Esophagus muscularis mucosa (tissue), 4 donors: ENCODE measurements around the gene SYNE1. TPM values are rescaled to one million over a fixed set of nuclear protein-coding genes. Genes with fewer than 3 reads are reported as not detected.

Experiments
- DNase-seq: peaks from one replicate; pipeline ENCODE4 v3.0.0-alpha.2; 2017; ENCODE audit errors: extremely low spot score
- H3K27ac ChIP-seq, 4 donors: fragments of 200-600 bp; sonication (generic); replicated peaks in 1 of 4; 1 replicate in 3 of 4; 2 replicates in 1 of 4; pipeline ENCODE4 v1.5.1; 2016 to 2019; ENCODE audit warnings: mild to moderate bottlenecking in 1 of 4
- H3K27me3 ChIP-seq, 4 donors: fragments of 200-600 bp; sonication (generic); one replicate each; pipeline versions ENCODE4 v1.5.1 to v1.6.0; 2016 to 2019
- H3K36me3 ChIP-seq, 4 donors: fragments of 200-600 bp; sonication (generic); one replicate each; pipeline ENCODE4 v1.5.1; 2016 to 2019
- H3K4me1 ChIP-seq, 4 donors: fragments of 200-600 bp; sonication (generic); one replicate each; pipeline ENCODE4 v1.5.1; 2016 to 2019
- H3K4me3 ChIP-seq, 4 donors: fragments of 200-600 bp; sonication (generic); 1 replicate in 2 of 4; 2 replicates in 2 of 4; pipeline ENCODE4 v1.5.1; 2016 to 2019; ENCODE audit warnings: mild to moderate bottlenecking in 4 of 4, moderate library complexity in 1 of 4
- H3K9me3 ChIP-seq, 4 donors: fragments of 200-600 bp; sonication (generic); 1 replicate in 3 of 4; 2 replicates in 1 of 4; pipeline ENCODE4 v1.5.1; 2016 to 2019
- CTCF ChIP-seq, 3 experiments: fragments of 200-600 bp in 2 of 3; fragments of 450-650 bp in 1 of 3; sonication (generic) in 2 of 3; IDR thresholded peaks; one replicate each; pipeline ENCODE4 v1.5.1; 2017 to 2019; ENCODE audit warnings: antibody characterized with exemption in 3 of 3, mild to moderate bottlenecking in 2 of 3, moderate library complexity in 1 of 3
- EP300 ChIP-seq: sonication (generic); formaldehyde crosslinking; IDR thresholded peaks from one replicate; pipeline ENCODE4 v1.6.1; 2017; ENCODE audit warnings: antibody characterized with exemption
- POLR2A ChIP-seq: fragments of 450-650 bp; IDR thresholded peaks from one replicate; pipeline ENCODE4 v1.6.1; 2017; ENCODE audit warnings: antibody characterized with exemption, moderate library complexity, mild to moderate bottlenecking, low read depth
- POLR2AphosphoS5 ChIP-seq, 2 donors: sonication (generic); formaldehyde crosslinking; IDR thresholded peaks; one replicate each; pipeline ENCODE4 v1.6.1; 2017; ENCODE audit warnings: antibody characterized with exemption in 2 of 2
- WGBS: methylation state at CpG from one replicate; pipeline ENCODE4 v1.1.5; 2018; 5-methylcytosine and 5-hydroxymethylcytosine counted together
- intact Hi-C: fragments of 100-400 bp; cut with DNase I; formaldehyde crosslinking; loops from one replicate; pipeline ENCODE4 v1.15.1; 2023
- total RNA-seq, 4 donors: library from RNA; depleted of rRNA; stranded (reverse); fragments of >200 nt; gene quantifications; one replicate each; pipeline versions ENCODE4 v1.1.0 to v1.2.1, GENCODE V29; 2016

The SYNE1 gene
- total RNA-seq, 4 donors from 2014 or later: 151 to 196 (median 170) TPM

DNA sequence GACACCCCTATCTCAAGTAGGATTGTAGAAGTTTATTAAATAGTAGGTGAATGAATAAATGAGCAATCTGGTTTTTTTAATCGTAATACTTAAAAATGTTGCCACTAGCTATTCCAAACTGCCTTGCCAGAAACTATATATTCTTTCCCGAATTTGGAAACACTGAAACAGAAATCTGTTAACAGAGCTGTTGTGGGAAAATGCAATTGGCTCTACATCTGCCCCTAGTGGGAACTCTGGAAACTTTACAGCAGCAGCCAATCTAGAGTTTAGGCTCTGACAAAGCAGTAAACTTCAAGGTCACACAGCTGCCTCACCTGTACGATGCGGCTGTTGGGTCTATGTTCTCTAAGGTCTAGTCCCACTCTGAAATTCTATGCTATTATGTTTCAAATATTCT, 41.7 kb downstream of the SYNE1 start:
- Histone ChIP-seq H3K27ac (no peak overlapping the region), H3K9me3 (no peaks in the 10 kb centered on the region), H3K4me3 (no peak overlapping the region), H3K4me1 (peaks cover 0 to 10% (median 4%) of the 10 kb centered on the region in 4 donors), H3K27me3 (no peaks in the 10 kb centered on the region), H3K36me3 (no peaks in the 10 kb centered on the region)
- intact Hi-C loops: no loop called here
- TF ChIP-seq EP300: no peak
- peak in 1 of 3 experiments; percentile 41 for TF ChIP-seq CTCF (IDR thresholded peaks at IDR 0.05)
- no peak for TF ChIP-seq POLR2AphosphoS5 (IDR thresholded peaks at IDR 0.05)
- no peak for TF ChIP-seq POLR2A
- no peak for DNase-seq
- WGBS: 65% methylated on average over 4 of the region's 4 CpGs

DNA sequence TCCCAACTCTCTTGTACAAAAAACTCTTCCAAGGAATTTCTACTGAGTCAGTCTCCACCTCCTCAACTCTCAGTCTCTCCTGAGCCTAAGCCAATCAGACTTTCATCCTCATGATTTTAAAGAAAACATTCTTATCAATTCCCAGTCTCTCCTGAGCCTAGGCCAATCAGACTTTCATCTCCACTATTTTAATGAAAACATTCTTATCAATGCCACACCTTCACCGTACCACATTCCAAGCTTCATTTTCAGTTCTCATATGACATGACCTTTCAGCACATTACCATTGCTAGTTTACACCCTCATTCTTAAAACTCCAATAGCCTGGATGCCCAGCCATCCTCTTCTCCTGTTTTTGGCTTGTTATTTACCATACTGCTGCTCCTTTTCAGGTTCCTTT, 42.5 kb downstream of the SYNE1 start:
- no peaks in the 10 kb centered on the region for H3K9me3 ChIP-seq
- TF ChIP-seq POLR2A: no peak
- TF ChIP-seq CTCF (IDR thresholded peaks at IDR 0.05): no peak
- TF ChIP-seq EP300: no peak
- TF ChIP-seq POLR2AphosphoS5 (IDR thresholded peaks at IDR 0.05): no peak
- no peak overlapping the region for H3K27ac ChIP-seq
- H3K27me3 ChIP-seq: no peaks in the 10 kb centered on the region
- no peaks in the 10 kb centered on the region for H3K36me3 ChIP-seq
- WGBS: 86% methylated on average over 1 of the region's 1 CpG
- peaks cover 0 to 10% (median 2%) of the 10 kb centered on the region in 4 donors for H3K4me1 ChIP-seq
- DNase-seq: no peak
- intact Hi-C loops: no loop called here
- no peak overlapping the region for H3K4me3 ChIP-seq

GRCh38 chr6:152588456-152588855, 48.7 kb downstream of the SYNE1 start:
- H3K36me3 ChIP-seq: no peaks in the 10 kb centered on the region
- TF ChIP-seq CTCF (IDR thresholded peaks at IDR 0.05) (no peak), EP300 (no peak), POLR2A (no peak), POLR2AphosphoS5 (IDR thresholded peaks at IDR 0.05) (no peak)
- H3K27ac ChIP-seq: no peak overlapping the region
- WGBS: 100% methylated on average over 1 of the region's 1 CpG
- H3K9me3 ChIP-seq: no peaks in the 10 kb centered on the region
- intact Hi-C loops: no loop called here
- H3K27me3 ChIP-seq: no peaks in the 10 kb centered on the region
- no peak for DNase-seq
- no peak overlapping the region for H3K4me3 ChIP-seq
- no peaks in the 10 kb centered on the region for H3K4me1 ChIP-seq

DNA sequence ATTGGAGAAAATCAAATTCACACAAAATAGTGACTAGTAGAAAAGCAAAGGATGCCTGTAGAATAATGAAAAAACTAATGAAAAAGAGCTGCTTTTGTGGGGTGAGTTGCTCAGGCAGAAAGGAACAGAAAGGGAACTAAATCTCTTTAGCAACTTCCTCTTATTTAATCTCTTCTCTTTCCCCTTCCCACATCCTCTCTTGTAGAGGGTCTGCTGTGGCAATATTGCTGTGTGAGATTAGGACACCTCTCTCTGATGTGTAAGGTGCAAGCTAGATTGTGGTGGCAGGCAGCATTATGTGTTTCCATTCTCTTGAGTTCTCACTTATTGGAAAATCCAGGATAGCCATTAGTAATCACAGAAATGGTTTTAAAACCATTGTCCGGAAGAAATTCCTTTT, 49.7 kb downstream of the SYNE1 start:
- Histone ChIP-seq H3K27ac (no peak overlapping the region), H3K9me3 (no peaks in the 10 kb centered on the region), H3K4me1 (no peaks in the 10 kb centered on the region), H3K36me3 (no peaks in the 10 kb centered on the region), H3K4me3 (no peak overlapping the region), H3K27me3 (no peaks in the 10 kb centered on the region)
- 88% methylated on average over 1 of the region's 1 CpG for WGBS
- DNase-seq: no peak
- intact Hi-C loops: no loop called here
- TF ChIP-seq POLR2AphosphoS5 (IDR thresholded peaks at IDR 0.05) (no peak), EP300 (no peak), POLR2A (no peak), CTCF (IDR thresholded peaks at IDR 0.05) (no peak)

GRCh38 chr6:152585236-152585635, 51.9 kb downstream of the SYNE1 start:
- DNase-seq: no peak
- H3K9me3 ChIP-seq: no peaks in the 10 kb centered on the region
- H3K4me1 ChIP-seq: no peaks in the 10 kb centered on the region
- no peaks in the 10 kb centered on the region for H3K36me3 ChIP-seq
- H3K27ac ChIP-seq: no peak overlapping the region
- no peaks in the 10 kb centered on the region for H3K27me3 ChIP-seq
- TF ChIP-seq POLR2AphosphoS5 (IDR thresholded peaks at IDR 0.05): no peak
- no peak for TF ChIP-seq POLR2A
- no peak for TF ChIP-seq CTCF (IDR thresholded peaks at IDR 0.05)
- TF ChIP-seq EP300: no peak
- intact Hi-C loops: no loop called here
- 87% methylated on average over 3 of the region's 3 CpGs for WGBS
- H3K4me3 ChIP-seq: no peak overlapping the region
